HepG2 (cell line): ENCODE measurements around the gene CFAP221. TPM values are rescaled to one million over a fixed set of nuclear protein-coding genes. Genes with fewer than 3 reads are reported as not detected.
A peak's percentile ranks its signal among the peaks of the same experiment; 100 is the strongest.

ENCODE experiments used
- ATAC-seq: fragments of 200-7000 bp; cut with Tn5 transposase; 3 replicates; pipeline ENCODE4 v1.9.1; 2020; ENCODE audit warnings: mild to moderate bottlenecking, moderate library complexity
- BruUV-seq: library from RNA; stranded (reverse); fragments of 400-500 nt; replicated peaks from 2 replicates; lab custom pipeline; 2021; lab: Mats Ljungman, UMichigan
- CTCF ChIA-PET: fragments of 300-600 bp; formaldehyde crosslinking; extraction: SDS; loops from one replicate; lab custom pipeline; 2021; ENCODE audit warnings: low total read pairs, inconsistent platforms, low intra/inter-chr PET ratio; lab: Yijun Ruan, JAX
- POLR2A ChIA-PET: fragments of 350-600 bp; sonication (Branson Sonifier 250); formaldehyde crosslinking; loops from one replicate; lab custom pipeline; 2020; ENCODE audit warnings: antibody characterized with exemption, inconsistent platforms; lab: Yijun Ruan, JAX
- DNase-seq: peaks from one replicate; pipeline ENCODE4 v3.0.0-alpha.2; 2015; ENCODE audit warnings: low spot score
- FAIRE-seq: peaks from 3 replicates; lab custom pipeline; 2011; peaks lifted over from hg19 to GRCh38; lab: Jason Lieb, UNC
- H2AFZ ChIP-seq: one replicate; pipeline ENCODE4 v1.6.1; 2011; ENCODE audit warnings: low read length, inconsistent platforms
- H3K27ac ChIP-seq: fragments of 300-600 bp; 3 replicates; pipeline ENCODE4 v1.8.0; 2011; ENCODE audit warnings: mixed run types, mild to moderate bottlenecking, mixed read lengths, low read length, inconsistent platforms; ENCODE audit not compliant: insufficient read depth; ENCODE audit errors: extremely low read length
- H3K27me3 ChIP-seq, 2 experiments: fragments of 200-600 bp in 1 of 2; 2 replicates in 1 of 2; 3 replicates in 1 of 2; pipeline versions ENCODE4 v1.6.0 to v1.8.0; 2011; ENCODE audit warnings: low read length in 2 of 2, mild to moderate bottlenecking in 2 of 2, moderate library complexity in 2 of 2, inconsistent platforms in 1 of 2; ENCODE audit not compliant: insufficient read depth in 2 of 2, control insufficient read depth in 1 of 2
- H3K36me3 ChIP-seq, 2 experiments: fragments of 200-600 bp in 1 of 2; replicated peaks in 1 of 2; 2 replicates in 1 of 2; 3 replicates in 1 of 2; pipeline versions ENCODE4 v1.5.1 to v1.8.0; 2011; ENCODE audit warnings: low read length in 2 of 2, inconsistent platforms in 1 of 2; ENCODE audit not compliant: insufficient read depth in 2 of 2, control insufficient read depth in 1 of 2
- H3K4me1 ChIP-seq: 2 replicates; pipeline ENCODE4 v1.5.1; 2012; ENCODE audit warnings: low read length, inconsistent platforms; ENCODE audit not compliant: insufficient read depth
- H3K4me2 ChIP-seq: 2 replicates; pipeline ENCODE4 v1.6.0; 2011; ENCODE audit warnings: low read depth, low read length, inconsistent platforms
- H3K4me3 ChIP-seq, 3 experiments: fragments of 200-600 bp in 1 of 3; sonication (generic), shearing (Covaris generic) in 1 of 3; replicated peaks in 1 of 3; 2 replicates each; pipeline ENCODE4 v1.5.1; 2011 to 2016; ENCODE audit warnings: low read length in 3 of 3, inconsistent platforms in 2 of 3, low read depth in 2 of 3, mild to moderate bottlenecking in 2 of 3, control low read depth in 1 of 3, mixed read lengths in 1 of 3; ENCODE audit not compliant: insufficient read depth in 1 of 3
- H3K79me2 ChIP-seq: one replicate; pipeline ENCODE4 v1.6.1; 2011; ENCODE audit warnings: low read length, inconsistent platforms; ENCODE audit not compliant: insufficient read depth
- H3K9ac ChIP-seq: 2 replicates; pipeline ENCODE4 v1.6.0; 2011; ENCODE audit warnings: mild to moderate bottlenecking, low read depth, low read length, inconsistent platforms; ENCODE audit not compliant: insufficient read depth
- H3K9me3 ChIP-seq: 2 replicates; pipeline ENCODE4 v1.5.1; 2012; ENCODE audit warnings: mild to moderate bottlenecking, low read length
- H4K20me1 ChIP-seq: 2 replicates; pipeline ENCODE4 v1.6.0; 2011; ENCODE audit warnings: inconsistent platforms, mild to moderate bottlenecking, low read length, moderate library complexity; ENCODE audit not compliant: insufficient read depth
- CCAR2 ChIP-seq: fragments of 200-400 bp; formaldehyde crosslinking; optimal IDR thresholded peaks from 2 replicates; pipeline ENCODE3; 2018; ENCODE audit warnings: low read depth, mild to moderate bottlenecking, low read length, moderate library complexity
- ETV6 ChIP-seq: sonication (generic); formaldehyde crosslinking; conservative IDR thresholded peaks from 2 replicates; pipeline ENCODE4 v1.4.0; 2020; ENCODE audit warnings: missing genetic modification reagents
- GABPA ChIP-seq, 2 experiments: IDR thresholded peaks; 2 replicates each; pipeline ENCODE4 v1.6.1; 2011 to 2016; ENCODE audit warnings: low read depth in 2 of 2, low read length in 1 of 2, missing biosample characterization in 1 of 2, missing genetic modification characterization in 1 of 2
- TSC22D2 ChIP-seq: sonication (generic); formaldehyde crosslinking; IDR thresholded peaks from 2 replicates; pipeline ENCODE4 v1.5.1; 2020; ENCODE audit warnings: missing genetic modification reagents, mild to moderate bottlenecking, borderline replicate concordance
- ZNF317 ChIP-seq: sonication (generic); formaldehyde crosslinking; IDR thresholded peaks from 2 replicates; pipeline ENCODE4 v1.5.0; 2020; ENCODE audit warnings: mild to moderate bottlenecking, missing genetic modification reagents
- WGBS: methylation state at CpG from one replicate; pipeline ENCODE4 v1.1.6; 2017; ENCODE audit warnings: low lambda C conversion rate; 5-methylcytosine and 5-hydroxymethylcytosine counted together
- in situ Hi-C: cut with HindIII; loops from 2 replicates; pipeline ENCODE4 v1.10.0; 2017; ENCODE audit warnings: low pct_unique_long_range_greater_than_20kb; ENCODE audit not compliant: extremely low pct_ligation_motif_present
- intact Hi-C: fragments of 100-400 bp; cut with micrococcal nuclease; formaldehyde crosslinking; loops from one replicate; pipeline ENCODE4 v1.10.0; 2022; ENCODE audit not compliant: unreplicated experiment
- polyA plus RNA-seq, 8 experiments: library from polyadenylated mRNA; depleted of rRNA in 3 of 8; stranded (reverse) in 7 of 8; unstranded in 1 of 8; fragments of >200 nt; fragmentation: Illumina TruSeq in 4 of 8; extraction: Trizol in 4 of 8; gene quantifications; 2 replicates each; pipeline versions ENCODE4 v1.2.1 to v1.2.3, GENCODE V29; 2011 to 2016; ENCODE audit warnings: low read depth in 4 of 8, missing spikeins in 1 of 8, mixed read lengths in 1 of 8; ENCODE audit not compliant: insufficient read depth in 1 of 8
- total RNA-seq, 5 experiments: library from RNA; depleted of rRNA; stranded (reverse); fragments of >200 nt; fragmentation: Illumina TruSeq; extraction: Trizol; gene quantifications; 2 replicates each; pipeline ENCODE4 v1.2.3, GENCODE V29; 2016; ENCODE audit warnings: low read depth in 1 of 5

The CFAP221 gene
- total and polyA plus RNA-seq, 2 of the 13 experiments (the other 11 are each of a cell fraction or from before 2014, with no cell fraction given), result not detected

GRCh38 chr2:119696005-119696404, 151.8 kb downstream of the CFAP221 start (continued):
- no peak for TF ChIP-seq ETV6 (CRISPR knock-in tag)
- TF ChIP-seq CCAR2, result no peak

DNA sequence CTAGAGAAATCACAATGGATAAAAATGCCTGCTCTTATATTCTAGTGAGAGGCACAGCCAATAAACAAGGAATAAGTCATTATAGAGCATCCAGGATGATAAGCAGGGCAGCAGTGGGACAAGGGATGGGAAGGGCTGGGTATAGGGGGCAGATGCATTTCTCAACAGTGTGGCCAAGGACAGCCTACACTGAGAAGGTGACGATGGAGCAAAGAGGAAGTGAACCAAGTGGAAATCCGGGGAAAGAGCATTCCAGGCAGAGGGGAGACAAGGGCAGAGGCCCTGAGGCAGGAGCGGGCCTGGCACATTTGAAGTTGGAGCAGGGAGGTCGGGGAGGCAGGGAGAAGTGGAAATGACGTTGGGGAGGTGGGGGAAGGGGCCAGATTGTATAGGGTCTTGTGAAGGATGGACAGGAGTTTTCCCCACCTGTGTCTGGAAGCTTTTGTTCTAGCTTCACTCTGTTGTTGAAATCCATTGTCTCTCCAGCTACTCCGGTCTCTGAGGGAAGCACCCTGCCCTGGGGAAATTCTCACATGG, 152.3 kb downstream of the CFAP221 start:
- no peaks in the 10 kb centered on the region for H3K9me3 ChIP-seq
- H2AFZ ChIP-seq, result no peak overlapping the region
- ATAC-seq (no peak), FAIRE-seq (no peak), DNase-seq (no peak)
- intact Hi-C loops (no loop called here), in situ Hi-C loops (no loop called here)
- H3K4me1 ChIP-seq, result peaks cover 99% of the 10 kb centered on the region
- H3K27me3 ChIP-seq, result peaks cover 0 to 2% of the 10 kb centered on the region in 2 experiments; a peak in 1 of 5 replicates
- TF ChIP-seq GABPA (IDR thresholded peaks at IDR 0.05; ENCODE audit: low read depth, low read length), result no peak
- peak; percentile 30; the same call in 1 of the 2 replicates for TF ChIP-seq GABPA (CRISPR knock-in tag; IDR thresholded peaks at IDR 0.05; ENCODE audit: low read depth)
- no peak for TF ChIP-seq TSC22D2 (CRISPR knock-in tag)
- TF ChIP-seq ZNF317, result peak; percentile 87
- H3K36me3 ChIP-seq, result no peaks in the 10 kb centered on the region
- POLR2A ChIA-PET, result interaction anchor here (0.6 to 3.6 kb wide), 3 partner anchors 14 to 373 kb away, joined by 3 to 35 read pairs (median 4); partner anchors contain the start of gene TMEM177
- H3K27ac ChIP-seq, result no peak overlapping the region
- 10% methylated on average over 6 of the region's 6 CpGs for WGBS
- no peak overlapping the region for H3K9ac ChIP-seq
- no peak overlapping the region for H3K4me3 ChIP-seq
- H3K79me2 ChIP-seq, result no peaks in the 10 kb centered on the region
- CTCF ChIA-PET, result no interaction called here
- BruUV-seq, result no TSS peak
- no peaks in the 10 kb centered on the region for H4K20me1 ChIP-seq
- peak overlapping the region; percentile 37 for H3K4me2 ChIP-seq
